HG03342 (cell line): ENCODE measurements around the gene NEDD4L.

ENCODE experiments used
- ATAC-seq: cut with Tn5 transposase; IDR thresholded peaks from one replicate; pipeline ENCODE4 v1.9.1; 2021; ENCODE audit warnings: mild to moderate bottlenecking, moderate library complexity; ENCODE audit not compliant: unreplicated experiment

The NEDD4L gene

DNA sequence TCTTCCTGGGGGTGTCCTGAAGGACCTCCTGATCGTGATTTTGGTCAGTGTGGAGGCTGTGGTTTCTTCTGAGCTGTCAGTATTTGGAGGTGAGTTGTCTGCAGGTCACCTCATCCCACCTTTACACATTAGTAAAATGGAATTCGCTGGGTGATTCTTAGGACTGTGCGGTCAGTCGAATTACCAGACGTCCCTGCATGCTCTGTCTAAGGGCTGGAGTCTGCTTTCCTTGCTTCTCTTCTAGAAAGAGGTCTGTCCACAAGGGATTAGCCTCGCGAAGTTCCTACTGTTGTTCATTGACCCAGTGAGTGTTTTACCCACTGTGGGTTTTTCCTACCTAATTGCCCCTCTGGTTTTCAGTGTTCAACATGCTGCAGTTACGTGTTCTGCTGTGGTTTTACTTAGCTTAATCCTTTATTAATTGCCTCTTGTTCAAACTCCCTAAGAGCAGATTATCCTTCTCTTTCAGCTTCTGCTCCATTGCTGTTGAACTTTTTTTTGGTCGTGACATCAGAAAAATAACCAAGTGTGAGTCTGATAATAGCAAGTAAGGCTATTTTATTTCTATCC is 183.4 kb downstream of the NEDD4L start:
- ATAC-seq, result no peak

DNA sequence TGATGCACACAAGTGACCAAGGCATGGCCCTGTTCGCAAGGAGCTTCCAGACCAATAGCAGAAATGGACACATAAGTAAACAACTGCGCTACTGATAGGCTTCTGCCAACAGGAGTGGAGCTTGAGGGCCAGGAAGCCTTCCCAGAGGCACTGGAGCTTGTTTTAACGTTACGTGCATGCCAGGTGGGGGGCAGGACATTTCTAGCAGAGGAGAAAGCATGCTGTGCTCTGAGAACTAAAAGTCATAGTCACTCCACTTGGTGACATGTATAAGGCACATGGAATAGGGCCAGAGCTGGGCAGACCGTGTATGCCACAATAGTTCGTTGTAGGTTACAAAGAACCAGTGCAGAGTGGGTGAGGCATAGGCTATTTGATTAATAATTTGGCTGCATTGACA is 184.2 kb downstream of the NEDD4L start:
- ATAC-seq, result no peak

DNA sequence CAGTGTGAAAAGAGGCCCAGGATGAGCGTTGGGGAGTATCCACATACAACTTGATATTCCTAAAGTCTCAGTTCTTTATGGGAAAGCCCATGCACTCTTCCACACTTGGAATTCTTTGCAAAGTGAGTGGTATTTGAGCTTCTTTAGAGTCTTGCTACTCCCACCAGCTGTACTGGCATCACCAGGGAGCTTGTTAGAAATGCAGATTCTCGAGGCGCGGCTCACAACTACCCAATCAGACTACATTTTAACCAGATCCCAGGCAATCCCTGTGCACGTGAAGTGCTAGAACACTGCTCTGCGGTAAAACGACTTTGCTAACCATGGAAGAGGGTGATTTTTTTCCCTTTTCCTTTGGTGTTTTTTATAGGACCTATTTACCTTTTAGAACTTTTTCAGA is 184.7 kb downstream of the NEDD4L start:
- ATAC-seq, result no peak

DNA sequence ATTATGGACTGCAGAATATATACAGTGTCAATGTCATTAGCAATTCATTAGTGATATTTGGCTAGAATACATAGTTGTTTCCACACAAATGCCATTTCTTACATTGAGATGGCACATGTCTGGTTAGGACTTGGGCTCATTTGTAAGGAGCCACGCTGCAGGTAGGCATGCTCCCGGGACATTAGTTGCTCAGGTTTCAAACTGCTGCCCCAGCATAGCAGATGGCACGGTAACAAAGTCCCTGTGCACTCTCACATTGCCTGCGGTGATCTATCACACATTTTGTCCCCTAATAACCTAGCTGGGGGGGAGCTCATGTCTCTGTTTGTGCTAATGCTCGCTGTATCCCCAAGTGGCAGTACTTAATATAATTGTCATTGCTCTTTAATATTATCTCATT is 185.1 kb downstream of the NEDD4L start:
- ATAC-seq, result no peak

DNA sequence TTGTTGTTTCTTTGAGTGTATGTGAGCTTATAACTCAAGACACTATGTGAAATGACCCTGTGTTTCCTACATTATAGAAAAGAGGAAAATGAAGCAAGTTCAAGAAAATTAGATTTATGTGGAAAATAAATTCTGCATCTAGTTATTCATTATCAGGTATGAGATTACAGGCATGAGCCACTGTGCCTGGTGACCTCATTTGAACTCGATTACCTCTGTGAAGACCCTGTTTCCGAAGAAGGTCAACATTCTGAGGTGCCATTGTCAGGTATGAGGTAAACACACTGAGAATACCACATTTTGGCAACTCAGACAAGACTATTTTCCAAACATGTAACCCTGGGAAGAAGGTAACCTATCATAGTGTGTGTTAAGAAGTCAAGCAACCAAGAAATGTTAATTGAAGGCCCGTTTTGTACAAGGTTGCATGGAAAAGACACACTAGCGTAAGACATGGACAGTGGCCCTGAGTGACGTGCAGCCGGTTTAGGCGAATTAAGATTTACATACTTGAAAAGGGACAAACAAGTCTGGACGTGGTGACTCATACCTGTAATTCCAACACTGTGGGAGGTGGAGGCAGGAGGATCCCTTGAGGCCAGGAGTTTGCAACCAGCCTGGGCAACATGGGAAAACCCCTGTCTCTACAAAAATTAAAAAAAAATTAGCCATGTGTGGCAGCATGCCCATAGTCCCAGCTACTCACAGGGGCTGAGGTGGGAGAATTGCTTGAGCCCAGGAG is 186.6 kb downstream of the NEDD4L start:
- ATAC-seq, result no peak

DNA sequence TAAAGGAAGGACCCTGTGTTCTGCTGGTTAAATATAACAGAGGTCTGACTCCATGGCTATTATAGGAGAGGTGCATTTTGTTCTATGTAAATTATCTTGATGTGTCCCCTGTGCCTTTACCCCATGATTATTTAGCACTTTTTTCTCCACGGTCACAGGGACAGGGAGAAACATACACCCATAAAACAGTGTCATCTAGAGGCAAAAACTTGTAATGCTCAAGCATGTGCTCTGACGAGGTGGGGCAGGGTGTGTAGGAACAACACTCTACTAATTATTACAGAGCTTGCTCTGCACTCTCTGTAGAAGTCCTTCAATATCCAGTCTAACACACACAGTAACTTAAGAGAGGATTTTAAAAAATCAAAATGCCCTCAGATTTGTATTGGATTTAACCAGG is 187.9 kb downstream of the NEDD4L start:
- ATAC-seq, result no peak

DNA sequence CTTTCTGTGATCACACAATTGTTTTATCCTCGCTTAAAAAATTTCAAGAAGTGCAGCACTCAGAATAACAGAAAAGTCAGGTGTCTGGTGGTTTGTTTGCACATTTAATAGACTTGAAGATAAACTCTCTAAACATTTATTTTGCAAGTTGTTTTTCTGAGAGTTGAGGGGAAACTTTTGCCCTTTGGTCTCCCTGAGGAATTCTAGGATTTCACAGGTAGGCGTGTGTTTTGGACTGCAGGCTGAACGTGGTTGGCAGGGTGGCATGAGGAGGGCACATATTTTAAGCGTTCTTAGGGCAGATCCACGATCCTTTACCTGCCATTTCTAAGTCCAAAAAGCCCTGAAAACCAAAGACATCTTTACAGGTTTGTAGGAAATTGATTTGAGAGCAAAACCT is 188.6 kb downstream of the NEDD4L start:
- ATAC-seq, result no peak

DNA sequence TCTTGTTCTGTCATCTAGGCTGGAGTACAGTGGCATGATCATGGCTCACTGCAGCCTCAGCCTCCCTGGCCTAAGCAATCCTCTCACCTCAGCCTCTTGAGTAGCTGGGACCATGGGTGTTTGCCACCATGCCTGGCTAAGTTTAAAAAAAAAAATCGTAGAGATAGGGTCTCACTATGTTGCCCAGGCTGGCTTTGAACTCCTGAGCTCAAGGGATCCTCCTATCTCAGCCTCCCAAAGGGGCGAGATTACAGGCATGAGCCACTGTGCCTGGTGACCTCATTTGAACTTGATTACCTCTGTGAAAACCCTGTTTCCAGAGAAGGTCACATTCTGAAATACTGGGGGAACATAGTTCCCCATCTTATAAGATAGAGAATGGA is 190.3 kb downstream of the NEDD4L start:
- no peak for ATAC-seq

DNA sequence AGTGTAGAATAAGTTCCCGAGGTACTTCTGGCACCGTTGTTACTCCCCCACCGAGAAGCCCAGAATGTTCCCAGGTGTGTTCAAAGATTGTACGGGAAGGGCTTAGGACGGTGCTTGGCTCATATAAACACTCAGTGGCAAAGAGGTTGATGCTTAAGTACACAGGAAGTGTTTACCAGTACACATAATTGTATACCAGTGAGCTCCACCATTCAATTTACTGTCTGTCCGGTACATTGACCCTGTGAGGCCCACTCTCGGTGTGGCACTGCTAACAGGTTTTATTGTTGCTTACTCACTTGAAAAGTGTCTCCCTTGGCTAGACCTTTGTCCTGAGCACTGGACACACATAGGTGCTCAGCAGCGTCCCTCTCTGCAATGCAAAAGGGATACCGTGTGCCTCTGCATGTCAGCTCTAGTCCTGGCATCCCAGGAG is 191.0 kb downstream of the NEDD4L start:
- no peak for ATAC-seq

DNA sequence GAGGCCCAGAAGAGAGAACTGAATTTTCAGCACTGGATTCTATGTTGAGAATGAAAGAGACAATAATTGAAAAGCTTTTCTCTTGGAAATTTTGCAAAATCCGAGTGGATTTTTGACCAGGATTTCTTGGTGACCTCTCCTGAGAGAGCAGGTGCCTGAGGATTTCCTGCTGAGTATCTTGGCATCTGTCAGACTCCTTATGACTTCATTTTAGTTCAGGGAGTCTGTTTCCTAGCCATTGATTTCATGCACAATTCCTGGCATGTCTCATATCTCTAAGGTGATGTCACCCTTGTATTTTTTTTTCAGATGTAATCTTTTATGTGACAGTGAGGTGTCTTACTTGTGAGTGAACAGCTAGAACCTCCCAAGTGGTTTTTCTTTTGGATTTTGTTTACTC is 195.9 kb downstream of the NEDD4L start:
- no peak for ATAC-seq

DNA sequence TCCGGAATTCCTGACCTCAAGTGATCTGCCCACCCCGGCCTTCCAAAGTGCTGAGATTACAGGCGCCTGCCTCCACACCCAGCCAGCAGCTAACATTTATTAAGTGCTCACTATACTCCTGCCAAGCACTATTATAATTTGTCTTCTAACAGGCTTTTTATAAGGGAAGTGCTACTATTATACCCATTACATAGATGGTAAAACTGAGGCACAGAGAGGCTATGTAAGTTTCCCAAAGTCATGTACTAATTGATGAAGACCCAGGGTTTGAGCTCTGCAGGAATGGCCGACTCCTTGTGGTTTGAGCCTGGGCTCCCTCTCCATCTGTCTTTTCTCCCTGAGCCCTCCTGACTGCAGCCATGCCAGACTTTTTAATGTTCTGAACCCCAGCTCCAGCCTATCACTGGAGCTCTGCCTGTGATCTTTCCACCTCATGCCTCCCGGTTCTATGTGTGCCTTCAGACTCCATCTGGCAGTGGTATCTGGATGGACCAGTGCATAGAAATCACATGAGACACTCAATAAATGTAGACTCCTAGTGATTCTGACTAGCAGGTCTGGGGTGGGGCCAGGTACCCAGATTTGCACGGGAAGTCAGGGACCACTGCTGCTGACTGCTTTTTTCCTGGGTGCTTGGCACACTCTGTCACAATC is 197.1 kb downstream of the NEDD4L start:
- no peak for ATAC-seq

DNA sequence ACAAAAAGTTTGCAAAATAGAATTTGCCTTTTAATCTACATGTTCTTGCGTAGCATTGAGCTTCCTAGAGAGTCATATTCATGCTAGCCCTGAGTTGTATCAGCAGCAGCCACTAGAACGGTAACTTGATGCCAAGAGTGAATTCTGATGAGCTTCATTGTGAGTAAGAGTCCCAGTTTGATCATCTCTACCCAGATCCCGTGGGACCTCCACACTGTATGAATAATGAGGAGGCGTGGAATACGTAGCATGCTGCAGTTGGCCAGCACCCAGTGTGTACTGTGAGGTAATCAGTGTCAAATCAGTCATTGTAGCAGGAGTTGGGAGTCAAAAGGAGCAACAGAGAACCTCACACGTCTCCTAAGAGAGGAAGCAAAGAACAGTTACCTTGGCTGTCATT is 197.9 kb downstream of the NEDD4L start:
- ATAC-seq, result no peak

DNA sequence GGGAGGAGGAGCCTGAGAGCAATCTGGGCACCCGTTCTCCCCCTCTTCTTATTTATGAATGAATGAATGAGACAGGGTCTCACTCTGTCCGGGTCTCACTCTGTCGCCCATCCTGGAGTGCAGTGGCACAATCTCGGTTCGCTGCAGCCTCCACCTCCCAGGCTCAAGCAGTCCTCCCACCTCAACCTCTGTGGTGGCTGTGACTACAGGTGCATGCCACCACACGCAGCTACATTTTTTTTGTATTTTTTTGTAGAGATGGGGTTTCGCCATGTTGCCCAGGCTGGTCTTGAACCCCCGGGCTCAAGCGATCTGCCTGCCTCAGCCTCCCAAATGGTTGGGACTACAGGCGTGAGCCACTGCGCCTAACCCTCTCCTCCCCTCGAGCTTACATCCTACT is 198.4 kb downstream of the NEDD4L start:
- no peak for ATAC-seq

DNA sequence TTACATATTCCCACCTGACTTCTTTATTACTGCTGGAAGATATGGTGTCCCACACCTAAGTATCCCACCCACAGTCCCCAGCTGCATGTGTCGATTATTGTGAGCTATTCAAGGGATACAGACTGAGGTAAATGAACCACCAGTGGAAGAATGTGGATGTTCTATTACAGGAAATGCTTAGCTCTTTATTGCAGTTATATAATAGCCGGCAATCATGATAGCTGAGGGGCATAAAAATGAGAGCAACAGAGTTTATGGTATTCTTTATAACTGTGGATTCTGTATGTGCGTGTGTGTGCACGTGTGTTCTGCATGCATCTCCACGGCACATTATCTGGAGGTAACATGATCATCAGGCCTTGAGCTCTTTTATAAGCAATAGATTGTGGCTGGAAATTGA is 198.9 kb downstream of the NEDD4L start:
- no peak for ATAC-seq

DNA sequence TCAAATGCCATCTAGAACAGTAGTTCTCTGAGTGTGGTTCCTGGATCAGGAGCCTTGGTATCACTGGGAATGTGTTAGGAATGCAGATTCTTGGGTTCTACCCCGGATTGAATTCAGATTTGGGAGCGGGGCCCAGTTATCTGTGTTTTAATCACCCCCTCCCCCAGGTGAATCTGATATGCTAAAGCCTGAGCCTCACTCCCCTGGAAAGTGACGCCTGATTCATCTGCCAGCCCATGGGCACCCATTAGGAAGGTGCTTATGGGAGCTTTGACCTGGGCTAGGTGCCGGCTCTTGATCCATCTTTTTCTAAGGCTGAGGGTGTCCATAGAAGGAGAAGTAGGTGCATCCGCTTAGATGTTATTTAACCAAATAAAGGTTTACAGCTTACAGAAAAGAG is 199.4 kb downstream of the NEDD4L start:
- ATAC-seq, result no peak

DNA sequence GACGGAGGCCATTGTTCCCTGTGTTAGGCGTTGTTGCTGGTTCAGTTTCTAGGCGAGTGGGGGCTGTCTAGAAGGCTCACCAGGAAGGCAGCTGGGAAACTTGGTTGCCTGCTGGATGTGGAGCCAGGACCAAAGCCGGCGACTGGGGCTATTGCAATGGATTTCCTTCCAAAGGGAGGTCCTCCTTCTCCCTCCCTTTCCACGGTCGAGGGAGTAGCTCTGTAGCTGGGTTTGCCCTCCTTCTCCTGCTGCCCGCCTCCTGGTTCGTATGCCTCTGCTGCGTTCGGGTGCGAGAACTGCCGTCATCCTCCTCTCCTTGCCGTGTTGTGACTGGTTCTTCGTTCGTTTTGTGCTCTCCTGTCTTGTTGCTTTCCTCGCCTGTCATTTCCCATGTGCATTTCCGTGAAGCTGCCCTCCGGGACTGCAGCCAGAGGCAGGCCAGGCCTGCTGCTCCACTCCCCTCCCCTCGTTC is 203.4 kb downstream of the NEDD4L start:
- ATAC-seq, result no peak

DNA sequence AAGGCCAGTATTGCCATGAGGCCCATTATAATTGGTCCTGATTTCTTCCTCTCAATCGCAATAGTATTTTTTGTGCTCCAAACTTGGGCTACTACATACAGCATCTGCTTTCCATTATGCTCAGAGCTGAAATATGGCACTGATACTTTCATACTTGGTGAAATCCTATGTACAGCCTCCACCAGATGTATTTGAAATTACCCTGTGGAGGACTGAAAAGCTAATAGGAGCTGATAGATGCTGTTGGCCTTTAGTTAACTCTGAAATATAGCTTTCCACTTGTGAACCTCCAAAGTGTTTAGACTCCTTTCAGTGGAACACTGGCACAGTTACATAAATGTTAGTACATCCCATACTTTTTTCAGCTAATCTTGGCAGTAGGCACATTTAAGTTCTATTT is 205.7 kb downstream of the NEDD4L start:
- ATAC-seq, result no peak

DNA sequence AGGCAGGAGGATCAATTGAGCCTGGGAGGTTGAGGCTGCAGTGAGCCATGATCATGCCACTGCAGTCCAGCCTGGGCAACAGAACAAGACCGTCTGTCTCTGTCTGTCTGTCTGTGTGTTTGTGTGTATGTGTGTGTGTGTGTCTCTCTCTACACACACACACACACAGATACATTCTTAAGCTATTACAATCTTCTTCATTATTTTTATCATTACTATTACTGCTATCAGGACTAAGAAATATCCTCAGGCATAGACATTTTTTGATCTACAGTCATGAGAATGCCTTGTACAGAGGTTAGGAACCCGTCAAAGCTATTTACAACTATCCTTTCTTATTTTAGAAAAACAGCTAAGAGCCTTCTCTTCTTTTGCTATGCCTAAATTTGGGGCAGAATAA is 207.4 kb downstream of the NEDD4L start:
- no peak for ATAC-seq

DNA sequence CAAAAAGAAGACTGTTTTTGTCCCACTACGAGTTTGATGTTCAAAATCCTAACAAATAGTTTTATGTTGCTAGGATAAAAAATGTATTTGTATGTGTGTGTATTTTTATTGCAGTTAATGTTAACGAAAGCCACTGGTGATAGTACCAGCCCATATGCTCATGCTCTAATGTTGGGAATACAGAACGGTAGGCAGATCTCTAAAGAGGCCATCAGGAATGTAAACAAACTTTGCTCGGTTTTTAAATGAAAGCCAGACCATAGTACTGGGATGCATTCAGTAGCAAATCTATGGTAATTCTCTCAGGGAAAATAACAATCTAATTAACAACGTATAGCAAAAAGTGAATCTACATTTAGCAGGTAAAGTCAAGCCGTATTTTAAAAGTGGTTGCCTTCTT is 208.1 kb downstream of the NEDD4L start:
- ATAC-seq, result no peak

DNA sequence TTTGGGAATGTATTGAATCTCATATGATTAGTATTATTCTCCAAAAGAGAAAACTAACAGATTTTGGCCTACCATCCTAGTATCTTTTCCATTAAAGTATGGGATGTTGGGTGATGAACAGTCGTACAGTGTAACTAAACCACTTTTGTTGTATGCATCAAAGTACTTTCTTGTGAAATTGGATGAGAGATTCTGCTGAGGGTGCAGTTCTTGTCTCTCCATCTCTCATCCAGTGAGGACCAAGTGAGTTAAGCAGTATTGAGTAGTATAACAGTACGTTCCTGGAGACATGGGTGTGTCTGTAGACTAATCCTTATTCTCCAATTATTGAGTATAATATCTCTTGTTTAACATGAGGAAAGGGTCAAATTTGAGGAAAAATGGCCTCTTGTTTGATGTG is 209.3 kb downstream of the NEDD4L start:
- ATAC-seq, result no peak

DNA sequence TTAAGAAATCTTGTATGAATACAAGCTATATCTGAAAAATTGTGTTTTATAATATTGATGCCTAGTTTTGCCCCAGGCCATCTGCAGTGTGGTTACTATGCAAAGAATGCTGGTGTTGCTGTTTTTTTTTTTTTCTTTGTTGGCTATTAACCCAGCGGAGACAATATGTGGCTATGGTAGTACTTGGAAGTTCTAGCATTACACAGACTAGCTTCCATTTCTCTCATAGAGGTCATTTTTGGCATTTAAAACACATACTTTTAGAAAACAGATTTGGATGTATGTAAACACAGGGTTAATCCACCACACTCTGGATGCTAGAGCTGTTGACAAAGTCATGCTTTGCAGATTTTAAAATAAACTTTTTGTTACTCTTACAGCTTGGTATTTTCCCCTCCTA is 209.8 kb downstream of the NEDD4L start:
- ATAC-seq, result no peak

DNA sequence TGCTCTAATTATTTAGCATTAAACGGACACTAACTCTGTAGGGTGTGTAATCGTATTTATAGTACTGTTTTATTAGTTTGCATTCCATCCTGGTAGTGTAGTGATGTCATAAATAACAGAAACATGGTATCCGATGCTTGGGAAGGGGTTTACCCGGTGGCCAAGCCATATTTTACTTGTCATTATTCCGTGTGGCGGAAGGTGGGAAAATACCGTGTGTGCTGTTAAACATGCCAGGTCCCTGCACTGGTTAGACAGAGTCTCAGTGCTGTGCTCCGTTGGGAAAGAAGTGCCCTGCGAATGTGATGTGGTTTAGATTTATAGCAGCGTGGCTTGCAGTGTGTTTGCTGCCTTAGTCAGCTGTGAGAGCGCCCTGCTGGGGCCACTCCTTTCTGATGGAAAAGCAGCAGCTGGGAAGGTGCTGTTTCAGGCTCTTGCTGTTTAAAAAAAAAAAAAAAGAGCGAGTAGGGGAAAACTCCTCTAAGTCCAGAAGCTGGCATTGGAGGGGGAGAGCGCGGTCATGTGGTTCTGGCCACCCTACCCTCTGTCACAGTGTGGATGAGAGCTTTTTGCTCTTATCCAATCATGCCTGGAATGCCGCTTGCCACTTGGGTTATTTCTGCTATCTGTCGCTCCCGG is 211.0 kb downstream of the NEDD4L start:
- no peak for ATAC-seq
